Mucosa of stomach (tissue), 1 donor: ENCODE results near the gene GRM5.
"Not testable (repeated sequence)": the region's sequence is repeated elsewhere in the genome, so short reads cannot be mapped to it uniquely, and the experiment has no call there.

Experiments used
- H3K27me3 ChIP-seq: one replicate; pipeline ENCODE4 v1.7.0; 2013; ENCODE audit warnings: mild to moderate bottlenecking, low read length; ENCODE audit not compliant: control insufficient read depth, insufficient read depth
- H3K36me3 ChIP-seq: one replicate; pipeline ENCODE4 v1.7.0; 2013; ENCODE audit warnings: low read length; ENCODE audit not compliant: control insufficient read depth, insufficient read depth
- H3K4me1 ChIP-seq: one replicate; pipeline ENCODE4 v1.7.0; 2013; ENCODE audit warnings: mild to moderate bottlenecking, low read length; ENCODE audit not compliant: control insufficient read depth, insufficient read depth
- H3K4me3 ChIP-seq: one replicate; pipeline ENCODE4 v1.7.0; 2013; ENCODE audit warnings: low read length
- H3K9ac ChIP-seq: one replicate; pipeline ENCODE4 v1.7.0; 2013; ENCODE audit warnings: mild to moderate bottlenecking, low read length, moderate library complexity
- H3K9me3 ChIP-seq: one replicate; pipeline ENCODE4 v1.7.0; 2013; ENCODE audit warnings: mild to moderate bottlenecking, low read length, moderate library complexity; ENCODE audit not compliant: control insufficient read depth
- donor health status: Pancreatic carcinoma.

Gene GRM5

GRCh38 chr11:89043861-89044588 lies 21.8 kb downstream of the GRM5 start:
- not testable (repeated sequence) for H3K27me3 ChIP-seq, H3K9me3 ChIP-seq, H3K4me3 ChIP-seq, H3K9ac ChIP-seq, H3K36me3 ChIP-seq, H3K4me1 ChIP-seq

- not testable (repeated sequence) for H3K4me1 ChIP-seq, H3K36me3 ChIP-seq, H3K27me3 ChIP-seq, H3K9me3 ChIP-seq, H3K4me3 ChIP-seq, H3K9ac ChIP-seq
These were observed 36.1 kb downstream of the GRM5 start for GRCh38 chr11:89029671-89030070.

- H3K36me3 ChIP-seq = no peaks in the 10 kb centered on the region
- no peaks in the 10 kb centered on the region for H3K4me1 ChIP-seq
- no peaks in the 10 kb centered on the region for H3K9me3 ChIP-seq
- no peak overlapping the region for H3K9ac ChIP-seq
- no peak overlapping the region for H3K4me3 ChIP-seq
- H3K27me3 ChIP-seq = no peaks in the 10 kb centered on the region
These were observed 44.4 kb downstream of the GRM5 start for GRCh38 chr11:89021339-89021738.

GRCh38 chr11:89019827-89020547 lies 45.8 kb downstream of the GRM5 start:
- H3K4me3 ChIP-seq, H3K9ac ChIP-seq, H3K27me3 ChIP-seq, H3K36me3 ChIP-seq, H3K4me1 ChIP-seq, H3K9me3 ChIP-seq: not testable (repeated sequence)

- Histone ChIP-seq H3K9me3 (no peaks in the 10 kb centered on the region), H3K36me3 (no peaks in the 10 kb centered on the region), H3K9ac (no peak overlapping the region), H3K4me1 (no peaks in the 10 kb centered on the region), H3K4me3 (no peak overlapping the region), H3K27me3 (no peaks in the 10 kb centered on the region)
These were observed 49.6 kb downstream of the GRM5 start for GRCh38 chr11:89016214-89016613.

GRCh38 chr11:89015614-89016013 lies 50.2 kb downstream of the GRM5 start:
- no peaks in the 10 kb centered on the region for H3K9me3 ChIP-seq
- no peaks in the 10 kb centered on the region for H3K27me3 ChIP-seq
- no peaks in the 10 kb centered on the region for H3K4me1 ChIP-seq
- no peaks in the 10 kb centered on the region for H3K36me3 ChIP-seq
- H3K9ac ChIP-seq = no peak overlapping the region
- H3K4me3 ChIP-seq = no peak overlapping the region

GRCh38 chr11:89000852-89001251 lies 64.9 kb downstream of the GRM5 start:
- not testable (repeated sequence) for H3K9me3 ChIP-seq, H3K4me1 ChIP-seq, H3K36me3 ChIP-seq, H3K4me3 ChIP-seq, H3K27me3 ChIP-seq, H3K9ac ChIP-seq

- no peaks in the 10 kb centered on the region for H3K27me3 ChIP-seq
- H3K9me3 ChIP-seq = no peaks in the 10 kb centered on the region
- no peaks in the 10 kb centered on the region for H3K36me3 ChIP-seq
- H3K4me1 ChIP-seq = no peaks in the 10 kb centered on the region
- no peak overlapping the region for H3K9ac ChIP-seq
- H3K4me3 ChIP-seq = no peak overlapping the region
These were observed 86.1 kb downstream of the GRM5 start for GRCh38 chr11:88979641-88980040.

GRCh38 chr11:88978992-88979391 lies 86.8 kb downstream of the GRM5 start:
- H3K9ac ChIP-seq, H3K9me3 ChIP-seq, H3K4me3 ChIP-seq, H3K36me3 ChIP-seq, H3K27me3 ChIP-seq, H3K4me1 ChIP-seq: not testable (repeated sequence)

GRCh38 chr11:88975441-88975840 lies 90.3 kb downstream of the GRM5 start:
- H3K4me1 ChIP-seq, H3K9ac ChIP-seq, H3K9me3 ChIP-seq, H3K36me3 ChIP-seq, H3K27me3 ChIP-seq, H3K4me3 ChIP-seq: not testable (repeated sequence)

- no peaks in the 10 kb centered on the region for H3K36me3 ChIP-seq
- H3K9me3 ChIP-seq = no peaks in the 10 kb centered on the region
- H3K4me1 ChIP-seq = no peaks in the 10 kb centered on the region
- no peak overlapping the region for H3K4me3 ChIP-seq
- H3K9ac ChIP-seq = no peak overlapping the region
- H3K27me3 ChIP-seq = no peaks in the 10 kb centered on the region
These were observed 93.6 kb downstream of the GRM5 start for GRCh38 chr11:88972210-88972609.

GRCh38 chr11:88961621-88962020 lies 104.2 kb downstream of the GRM5 start:
- H3K4me3 ChIP-seq, H3K9ac ChIP-seq, H3K9me3 ChIP-seq, H3K27me3 ChIP-seq, H3K4me1 ChIP-seq, H3K36me3 ChIP-seq: not testable (repeated sequence)

GRCh38 chr11:88959857-88960256 lies 105.9 kb downstream of the GRM5 start:
- not testable (repeated sequence) for H3K9ac ChIP-seq, H3K4me1 ChIP-seq, H3K9me3 ChIP-seq, H3K36me3 ChIP-seq, H3K4me3 ChIP-seq, H3K27me3 ChIP-seq
